ENCODE results near the gene PARD3. TPM values are rescaled to one million over a fixed set of nuclear protein-coding genes. Genes with fewer than 3 reads are reported as not detected.

PARD3 gene
- total and polyA plus RNA-seq, 2 experiments from 2014 or later = 6.3 to 21.2 TPM

DNA sequence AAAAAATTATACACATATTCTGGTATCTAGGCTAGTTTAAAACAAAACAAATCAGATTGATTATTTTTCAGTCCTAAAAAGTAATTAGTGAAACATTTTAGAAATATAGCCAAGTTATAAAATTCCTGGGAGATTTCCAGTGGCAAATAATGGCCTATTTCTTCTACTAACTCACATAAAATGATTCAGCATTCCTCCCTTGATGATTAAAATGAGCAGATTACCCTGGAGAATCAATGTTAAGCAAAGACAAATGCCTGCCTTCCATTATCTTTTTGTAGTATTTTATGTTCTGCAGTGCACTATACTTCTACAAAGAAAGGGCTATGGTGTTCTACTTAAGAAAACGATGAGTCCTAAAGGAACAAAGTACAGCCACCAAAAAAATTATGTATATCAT is 53.6 kb downstream of the PARD3 start:
- in situ Hi-C loops (cut with MboI) = no loop called here
- Histone ChIP-seq H4K20me1 (ENCODE audit: insufficient read depth) (no peaks in the 10 kb centered on the region), H3K4me1 (ENCODE audit: insufficient read depth) (peaks cover 44% of the 10 kb centered on the region), H3K4me3 (no peak overlapping the region), H2AFZ (no peak overlapping the region), H3K27me3 (replicated peaks; ENCODE audit: insufficient read depth) (no peaks in the 10 kb centered on the region), H3K9me3 (ENCODE audit: low read depth) (no peaks in the 10 kb centered on the region), H3K9me2 (ENCODE audit: insufficient read depth) (no peaks in the 10 kb centered on the region), H3K36me3 (ENCODE audit: low read depth) (no peaks in the 10 kb centered on the region), H3K79me2 (ENCODE audit: insufficient read depth) (peaks cover 60% of the 10 kb centered on the region), H3K27ac (no peak overlapping the region), H3K4me2 (ENCODE audit: unreplicated experiment) (no peak overlapping the region), H3F3A (ENCODE audit: insufficient read depth) (peaks cover 30% of the 10 kb centered on the region), H3K9ac (no peak overlapping the region)
- DNase-seq = peak; percentile 29
- TF ChIP-seq EZH2 (IDR thresholded peaks at IDR 0.05; ENCODE audit: insufficient read depth, poor library complexity, severe bottlenecking) = no peak
- no peak for TF ChIP-seq EZH2phosphoT487 (IDR thresholded peaks at IDR 0.05; ENCODE audit: insufficient read depth, low read depth)
- WGBS, 2 experiments (ENCODE audit: low coverage in 1 of 2, low lambda C conversion rate in 2 of 2, missing lambda C conversion rate in 2 of 2) = 56 to 58% methylated on average over 1 of the region's 1 CpG

GRCh38 chr10:34760606-34761005 is 54.5 kb downstream of the PARD3 start:
- TF ChIP-seq EZH2phosphoT487 (IDR thresholded peaks at IDR 0.05; ENCODE audit: insufficient read depth, low read depth) = no peak
- Histone ChIP-seq H3K4me1 (ENCODE audit: insufficient read depth) (peaks cover 38% of the 10 kb centered on the region), H3K79me2 (ENCODE audit: insufficient read depth) (peaks cover 60% of the 10 kb centered on the region), H3K27me3 (replicated peaks; ENCODE audit: insufficient read depth) (no peaks in the 10 kb centered on the region), H3K4me2 (ENCODE audit: unreplicated experiment) (no peak overlapping the region), H3K27ac (no peak overlapping the region), H3F3A (ENCODE audit: insufficient read depth) (peaks cover 30% of the 10 kb centered on the region), H2AFZ (no peak overlapping the region), H3K9me2 (ENCODE audit: insufficient read depth) (no peaks in the 10 kb centered on the region), H3K36me3 (ENCODE audit: low read depth) (no peaks in the 10 kb centered on the region), H4K20me1 (ENCODE audit: insufficient read depth) (no peaks in the 10 kb centered on the region), H3K9me3 (ENCODE audit: low read depth) (no peaks in the 10 kb centered on the region), H3K9ac (no peak overlapping the region), H3K4me3 (no peak overlapping the region)
- peak; percentile 31 for DNase-seq
- in situ Hi-C loops (cut with MboI) = no loop called here
- 45 to 56% methylated on average over 1 of the region's 1 CpG for WGBS, 2 experiments (ENCODE audit: low coverage in 1 of 2, low lambda C conversion rate in 2 of 2, missing lambda C conversion rate in 2 of 2)

DNA sequence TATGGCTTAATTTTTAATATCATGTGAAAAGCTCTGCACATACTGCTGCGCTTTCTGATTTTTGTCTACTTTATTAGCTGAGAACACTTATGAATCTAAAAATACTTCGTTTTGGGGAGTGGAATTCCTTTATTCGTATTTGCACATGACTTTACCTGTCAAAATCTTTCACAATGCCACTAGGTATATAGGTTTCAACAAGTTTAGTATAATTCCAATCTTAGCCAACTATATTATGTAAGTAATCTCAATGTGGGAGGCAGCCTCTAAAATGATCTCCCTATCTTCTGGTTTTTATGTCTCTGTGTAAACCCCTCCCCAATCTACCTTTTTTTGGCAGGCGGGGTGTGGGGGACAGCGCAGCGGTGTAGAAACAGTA is 55.3 kb downstream of the PARD3 start:
- no peak overlapping the region for H3K27ac ChIP-seq
- in situ Hi-C loops (cut with MboI) = no loop called here
- no peak for DNase-seq
- H3F3A ChIP-seq (ENCODE audit: insufficient read depth) = peaks cover 30% of the 10 kb centered on the region
- no peaks in the 10 kb centered on the region for H4K20me1 ChIP-seq (ENCODE audit: insufficient read depth)
- H3K27me3 ChIP-seq (replicated peaks; ENCODE audit: insufficient read depth) = no peaks in the 10 kb centered on the region
- no peaks in the 10 kb centered on the region for H3K36me3 ChIP-seq (ENCODE audit: low read depth)
- H3K4me2 ChIP-seq (ENCODE audit: unreplicated experiment) = no peak overlapping the region
- H3K9ac ChIP-seq = no peak overlapping the region
- H2AFZ ChIP-seq = no peak overlapping the region
- no peak for TF ChIP-seq EZH2phosphoT487 (IDR thresholded peaks at IDR 0.05; ENCODE audit: insufficient read depth, low read depth)
- H3K79me2 ChIP-seq (ENCODE audit: insufficient read depth) = peaks cover 60% of the 10 kb centered on the region
- H3K9me3 ChIP-seq (ENCODE audit: low read depth) = no peaks in the 10 kb centered on the region
- WGBS, 2 experiments (ENCODE audit: low coverage in 1 of 2, low lambda C conversion rate in 2 of 2, missing lambda C conversion rate in 2 of 2) = 81 to 92% methylated on average over 6 of the region's 6 CpGs
- peaks cover 38% of the 10 kb centered on the region for H3K4me1 ChIP-seq (ENCODE audit: insufficient read depth)
- no peaks in the 10 kb centered on the region for H3K9me2 ChIP-seq (ENCODE audit: insufficient read depth)
- H3K4me3 ChIP-seq = no peak overlapping the region

DNA sequence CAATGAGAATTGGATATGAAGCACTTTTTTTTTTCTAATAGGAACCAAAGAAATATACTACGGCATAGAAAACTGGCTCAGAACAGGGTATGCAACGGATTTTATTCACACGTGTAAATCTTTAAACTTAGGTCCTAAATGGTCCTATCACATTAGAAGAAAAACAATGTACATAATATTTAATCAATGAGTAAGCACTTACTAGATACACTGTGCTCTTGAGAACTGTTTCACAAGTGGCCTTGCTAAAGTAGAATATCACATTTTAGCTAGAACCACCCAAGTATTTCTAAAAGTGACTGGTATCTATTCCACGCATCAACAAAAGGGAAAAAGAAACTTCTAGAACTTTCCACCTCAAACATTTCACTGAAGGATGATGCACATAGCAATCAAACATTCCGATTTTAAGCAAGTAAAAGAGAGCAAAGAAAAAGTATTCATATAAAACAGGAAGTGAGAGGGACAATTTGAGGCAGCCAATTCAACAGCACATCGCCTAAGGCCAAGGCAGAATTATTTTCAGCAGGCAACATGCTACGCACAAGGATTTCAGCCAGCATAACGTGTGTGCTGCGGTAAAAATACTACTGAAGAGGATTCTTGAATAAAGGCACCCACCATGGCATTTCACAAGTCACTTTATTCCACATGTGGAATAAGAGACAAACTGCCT is 55.8 kb downstream of the PARD3 start:
- H3K9me2 ChIP-seq (ENCODE audit: insufficient read depth) = no peaks in the 10 kb centered on the region
- no peaks in the 10 kb centered on the region for H3K36me3 ChIP-seq (ENCODE audit: low read depth)
- no peak for DNase-seq
- H3K4me3 ChIP-seq = no peak overlapping the region
- H3K27me3 ChIP-seq (replicated peaks; ENCODE audit: insufficient read depth) = no peaks in the 10 kb centered on the region
- TF ChIP-seq EZH2phosphoT487 (IDR thresholded peaks at IDR 0.05; ENCODE audit: insufficient read depth, low read depth) (no peak), EZH2 (IDR thresholded peaks at IDR 0.05; ENCODE audit: insufficient read depth, poor library complexity, severe bottlenecking) (no peak)
- H2AFZ ChIP-seq = no peak overlapping the region
- H3F3A ChIP-seq (ENCODE audit: insufficient read depth) = peaks cover 30% of the 10 kb centered on the region
- 90 to 94% methylated on average over 9 of the region's 9 CpGs for WGBS, 2 experiments (ENCODE audit: low coverage in 1 of 2, low lambda C conversion rate in 2 of 2, missing lambda C conversion rate in 2 of 2)
- H3K79me2 ChIP-seq (ENCODE audit: insufficient read depth) = peaks cover 60% of the 10 kb centered on the region
- H3K27ac ChIP-seq = peak overlapping the region; percentile 58; the same call in 1 of the 2 replicates
- no peak overlapping the region for H3K4me2 ChIP-seq (ENCODE audit: unreplicated experiment)
- no peaks in the 10 kb centered on the region for H4K20me1 ChIP-seq (ENCODE audit: insufficient read depth)
- in situ Hi-C loops (cut with MboI) = no loop called here
- H3K4me1 ChIP-seq (ENCODE audit: insufficient read depth) = peaks cover 38% of the 10 kb centered on the region
- no peaks in the 10 kb centered on the region for H3K9me3 ChIP-seq (ENCODE audit: low read depth)
- H3K9ac ChIP-seq = no peak overlapping the region
